DOHH2 (cell line): ENCODE measurements around the gene UPP1.

Source experiments
- H3F3A ChIP-seq: fragments of 200-600 bp; sonication (generic), shearing (Covaris generic); 2 replicates; pipeline ENCODE4 v1.6.0; 2016; ENCODE audit warnings: antibody characterized with exemption, mild to moderate bottlenecking; ENCODE audit not compliant: control insufficient read depth, insufficient read depth
- H3K27ac ChIP-seq: fragments of 200-600 bp; sonication (generic); 2 replicates; pipeline ENCODE4 v1.5.1; 2014; ENCODE audit warnings: low read depth, mild to moderate bottlenecking, low read length, moderate library complexity
- H3K27me3 ChIP-seq: fragments of 200-600 bp; sonication (generic); 2 replicates; pipeline ENCODE4 v1.6.1; 2014; ENCODE audit warnings: mild to moderate bottlenecking, low read length, mixed read lengths; ENCODE audit not compliant: control insufficient read depth
- H3K36me3 ChIP-seq: fragments of 200-600 bp; sonication (generic); 2 replicates; pipeline ENCODE4 v1.6.1; 2014; ENCODE audit warnings: mild to moderate bottlenecking, low read length, moderate library complexity, mixed read lengths; ENCODE audit not compliant: control insufficient read depth
- H3K4me1 ChIP-seq: fragments of 200-600 bp; sonication (generic); 2 replicates; pipeline ENCODE4 v1.6.1; 2014; ENCODE audit warnings: mild to moderate bottlenecking, low read length, mixed read lengths; ENCODE audit not compliant: control insufficient read depth
- H3K4me2 ChIP-seq: fragments of 200-600 bp; sonication (generic); 2 replicates; pipeline ENCODE4 v1.6.0; 2014; ENCODE audit warnings: mild to moderate bottlenecking, low read length, moderate library complexity
- H3K4me3 ChIP-seq: fragments of 200-600 bp; sonication (generic); 2 replicates; pipeline ENCODE4 v1.5.1; 2014; ENCODE audit warnings: mild to moderate bottlenecking, low read length, mixed read lengths
- H3K79me2 ChIP-seq: fragments of 200-600 bp; sonication (generic); 2 replicates; pipeline ENCODE4 v1.6.1; 2014; ENCODE audit warnings: mild to moderate bottlenecking, low read length, mixed read lengths; ENCODE audit not compliant: control insufficient read depth
- H3K9me2 ChIP-seq: fragments of 200-600 bp; sonication (generic); replicated peaks from 2 replicates; pipeline ENCODE4 v1.6.1; 2014; ENCODE audit warnings: mild to moderate bottlenecking, low read length, mixed read lengths; ENCODE audit not compliant: control insufficient read depth
- H3K9me3 ChIP-seq: fragments of 200-600 bp; sonication (generic); 2 replicates; pipeline ENCODE4 v1.6.1; 2014; ENCODE audit warnings: antibody characterized with exemption, low read length, mixed read lengths; ENCODE audit not compliant: control insufficient read depth, insufficient read depth
- H4K20me1 ChIP-seq: fragments of 200-600 bp; sonication (generic); 2 replicates; pipeline ENCODE4 v1.6.0; 2014; ENCODE audit warnings: low read depth, mild to moderate bottlenecking, antibody characterized with exemption, low read length, moderate library complexity; ENCODE audit not compliant: control insufficient read depth, insufficient read depth
- EZH2phosphoT487 ChIP-seq: fragments of 200-600 bp; sonication (generic); IDR thresholded peaks from 2 replicates; pipeline ENCODE4 v1.6.1; 2017; ENCODE audit warnings: borderline replicate concordance, mild to moderate bottlenecking, antibody characterized with exemption, low read length, moderate library complexity, mixed read lengths
- TF ChIP-seq, protein P1 (sequence below): fragments of 200-600 bp; sonication (generic); IDR thresholded peaks from one replicate; pipeline ENCODE4 v1.5.1; 2014; ENCODE audit warnings: antibody characterized with exemption, mild to moderate bottlenecking, low read depth, low read length; ENCODE audit not compliant: poor library complexity, severe bottlenecking

Gene UPP1

GRCh38 chr7:48067475-48067874 lies 21.6 kb upstream of the UPP1 start:
- H3K27me3 ChIP-seq: peaks cover 9% of the 10 kb centered on the region
- TF ChIP-seq EZH2phosphoT487: no peak
- TF ChIP-seq, protein P1, sequence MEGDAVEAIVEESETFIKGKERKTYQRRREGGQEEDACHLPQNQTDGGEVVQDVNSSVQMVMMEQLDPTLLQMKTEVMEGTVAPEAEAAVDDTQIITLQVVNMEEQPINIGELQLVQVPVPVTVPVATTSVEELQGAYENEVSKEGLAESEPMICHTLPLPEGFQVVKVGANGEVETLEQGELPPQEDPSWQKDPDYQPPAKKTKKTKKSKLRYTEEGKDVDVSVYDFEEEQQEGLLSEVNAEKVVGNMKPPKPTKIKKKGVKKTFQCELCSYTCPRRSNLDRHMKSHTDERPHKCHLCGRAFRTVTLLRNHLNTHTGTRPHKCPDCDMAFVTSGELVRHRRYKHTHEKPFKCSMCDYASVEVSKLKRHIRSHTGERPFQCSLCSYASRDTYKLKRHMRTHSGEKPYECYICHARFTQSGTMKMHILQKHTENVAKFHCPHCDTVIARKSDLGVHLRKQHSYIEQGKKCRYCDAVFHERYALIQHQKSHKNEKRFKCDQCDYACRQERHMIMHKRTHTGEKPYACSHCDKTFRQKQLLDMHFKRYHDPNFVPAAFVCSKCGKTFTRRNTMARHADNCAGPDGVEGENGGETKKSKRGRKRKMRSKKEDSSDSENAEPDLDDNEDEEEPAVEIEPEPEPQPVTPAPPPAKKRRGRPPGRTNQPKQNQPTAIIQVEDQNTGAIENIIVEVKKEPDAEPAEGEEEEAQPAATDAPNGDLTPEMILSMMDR: no peak
- no peak overlapping the region for H3K4me2 ChIP-seq

DNA sequence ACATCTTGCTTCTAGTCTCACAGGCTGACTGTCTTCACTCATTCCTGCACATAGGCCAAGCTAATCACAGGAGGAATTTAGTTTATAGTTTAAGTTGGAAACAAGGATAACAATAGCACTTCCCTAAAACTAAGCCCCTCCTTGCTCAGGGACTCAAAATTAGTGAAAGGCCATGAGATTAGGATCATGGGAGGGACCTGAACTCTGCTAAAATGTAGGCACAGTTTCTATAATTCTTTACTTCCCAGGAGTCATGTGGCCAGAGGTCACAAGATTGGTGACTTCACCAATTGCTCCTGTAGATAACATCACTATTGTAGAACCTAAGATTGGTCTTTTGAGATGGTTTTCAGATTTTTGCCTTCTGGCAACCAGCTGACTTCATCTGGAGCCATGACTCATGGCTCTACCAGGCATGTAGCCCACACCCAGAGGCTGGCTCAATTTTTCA lies 14.8 kb upstream of the UPP1 start:
- Histone ChIP-seq H3K9me3 (no peaks in the 10 kb centered on the region), H3K4me2 (no peak overlapping the region), H3K27ac (no peak overlapping the region), H3K27me3 (peaks cover 4% of the 10 kb centered on the region; the same call in 1 of the 2 replicates), H3K79me2 (no peaks in the 10 kb centered on the region), H3F3A (no peaks in the 10 kb centered on the region), H3K4me1 (no peaks in the 10 kb centered on the region), H4K20me1 (no peaks in the 10 kb centered on the region), H3K9me2 (no peaks in the 10 kb centered on the region), H3K4me3 (no peak overlapping the region), H3K36me3 (no peaks in the 10 kb centered on the region)
- TF ChIP-seq, protein P1: no peak

More at GRCh38 chr7:48067475-48067874, 21.6 kb upstream of the UPP1 start:
- Histone ChIP-seq H3K27ac (no peak overlapping the region), H3K9me2 (no peaks in the 10 kb centered on the region), H3K4me1 (no peaks in the 10 kb centered on the region), H3K9me3 (no peaks in the 10 kb centered on the region), H3K4me3 (no peak overlapping the region), H4K20me1 (no peaks in the 10 kb centered on the region), H3F3A (no peaks in the 10 kb centered on the region), H3K36me3 (no peaks in the 10 kb centered on the region), H3K79me2 (no peaks in the 10 kb centered on the region)

DNA sequence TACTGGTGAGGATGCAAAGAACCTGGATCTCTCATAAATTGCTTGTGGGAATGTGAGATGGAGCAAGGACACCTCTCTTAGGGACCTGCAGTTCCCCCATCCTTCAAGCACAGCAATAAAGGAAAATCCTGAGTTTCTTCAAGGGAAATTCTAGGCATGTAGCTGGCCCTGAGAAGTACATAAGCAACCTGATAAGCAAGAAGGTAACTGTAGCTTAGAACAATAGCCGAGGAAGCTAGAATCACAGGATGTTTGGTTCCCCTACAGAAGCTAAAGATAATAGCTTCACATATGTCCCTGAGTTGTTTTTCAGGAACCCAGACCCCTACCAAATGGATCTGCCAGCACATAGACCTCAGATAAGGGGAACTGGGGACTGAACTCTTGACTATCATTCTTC lies 11.6 kb upstream of the UPP1 start:
- H3K27me3 ChIP-seq: peaks cover 4% of the 10 kb centered on the region; the same call in 1 of the 2 replicates
- H3K9me3 ChIP-seq: no peaks in the 10 kb centered on the region
- H3K4me1 ChIP-seq: no peaks in the 10 kb centered on the region
- H3K4me2 ChIP-seq: no peak overlapping the region
- no peak overlapping the region for H3K4me3 ChIP-seq
- H3F3A ChIP-seq: no peaks in the 10 kb centered on the region
- TF ChIP-seq, protein P1: no peak
- no peak for TF ChIP-seq EZH2phosphoT487
- no peaks in the 10 kb centered on the region for H4K20me1 ChIP-seq
- H3K36me3 ChIP-seq: no peaks in the 10 kb centered on the region
- H3K79me2 ChIP-seq: no peaks in the 10 kb centered on the region
- H3K27ac ChIP-seq: no peak overlapping the region
- H3K9me2 ChIP-seq: no peaks in the 10 kb centered on the region
